Urinary bladder (tissue), 4 donors: Measurements from ENCODE around the gene TAS1R1. TPM values are rescaled to one million over a fixed set of nuclear protein-coding genes. Genes with fewer than 3 reads are reported as not detected.

Experiments used
- DNase-seq: peaks from one replicate; pipeline ENCODE4 v3.0.0-alpha.2; 2015; ENCODE audit errors: extremely low spot score
- H3K27ac ChIP-seq: one replicate; pipeline ENCODE4 v1.5.1; 2013; ENCODE audit warnings: low read depth, mild to moderate bottlenecking, moderate library complexity
- H3K36me3 ChIP-seq: one replicate; pipeline ENCODE4 v1.6.1; 2013; ENCODE audit warnings: mild to moderate bottlenecking, moderate library complexity; ENCODE audit not compliant: insufficient read depth
- H3K4me1 ChIP-seq: one replicate; pipeline ENCODE4 v1.6.1; 2013; ENCODE audit warnings: mild to moderate bottlenecking, moderate library complexity; ENCODE audit not compliant: insufficient read depth
- H3K4me3 ChIP-seq: one replicate; pipeline ENCODE4 v1.5.1; 2013; ENCODE audit warnings: low read depth, low read length
- WGBS: extraction: QIAGEN DNeasy Blood & Tissue Kit; methylation state at CpG from one replicate; pipeline ENCODE4 v1.1.7; 2013; 5-methylcytosine and 5-hydroxymethylcytosine counted together
- polyA plus RNA-seq: library from polyadenylated mRNA; stranded (reverse); fragments of 200-250 nt; gene quantifications from one replicate; pipeline ENCODE4 v1.2.3, GENCODE V29; 2013
- total RNA-seq: library from RNA; depleted of rRNA; stranded (reverse); fragments of >200 nt; gene quantifications from one replicate; pipeline ENCODE4 v1.2.3, GENCODE V29; 2014
- donor health status: healthy with polysubstance abuse.
- donor health status: healthy.

Gene TAS1R1
- total and polyA plus RNA-seq, 2 donors, result 0.06 TPM; not detected in 1

GRCh38 chr1:6570100-6570499, 15.0 kb downstream of the TAS1R1 start:
- DNase-seq, result no peak
- Histone ChIP-seq H3K4me3 (no peak overlapping the region), H3K27ac (no peak overlapping the region), H3K36me3 (no peaks in the 10 kb centered on the region), H3K4me1 (no peaks in the 10 kb centered on the region)
- 52% methylated on average over 3 of the region's 3 CpGs for WGBS

DNA sequence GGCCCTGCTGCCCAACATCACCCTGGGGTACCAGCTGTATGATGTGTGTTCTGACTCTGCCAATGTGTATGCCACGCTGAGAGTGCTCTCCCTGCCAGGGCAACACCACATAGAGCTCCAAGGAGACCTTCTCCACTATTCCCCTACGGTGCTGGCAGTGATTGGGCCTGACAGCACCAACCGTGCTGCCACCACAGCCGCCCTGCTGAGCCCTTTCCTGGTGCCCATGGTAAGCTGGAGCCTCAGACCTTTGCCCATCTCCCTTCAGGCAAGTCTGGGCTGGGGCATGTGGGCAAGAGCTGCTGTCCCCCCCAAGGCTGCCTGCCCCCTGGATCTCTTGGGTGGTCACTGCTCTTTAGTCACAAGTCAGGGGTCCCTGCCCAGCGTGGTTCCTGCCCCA, 15.9 kb downstream of the TAS1R1 start:
- DNase-seq, result no peak
- WGBS, result 74% methylated on average over 5 of the region's 5 CpGs
- no peak overlapping the region for H3K27ac ChIP-seq

GRCh38 chr1:6572653-6573383, 17.7 kb downstream of the TAS1R1 start:
- H3K27ac ChIP-seq, result no peak overlapping the region
- 76% methylated on average over 12 of the region's 12 CpGs for WGBS
- H3K4me1 ChIP-seq, result no peaks in the 10 kb centered on the region
- no peak for DNase-seq
- H3K4me3 ChIP-seq, result no peak overlapping the region
- no peaks in the 10 kb centered on the region for H3K36me3 ChIP-seq

More for the DNA sequence above, 15.9 kb downstream of the TAS1R1 start:
- Histone ChIP-seq H3K36me3 (no peaks in the 10 kb centered on the region), H3K4me1 (no peaks in the 10 kb centered on the region), H3K4me3 (no peak overlapping the region)

- 76% methylated on average over 8 of the region's 8 CpGs for WGBS
- no peak overlapping the region for H3K27ac ChIP-seq
Measured at GRCh38 chr1:6574025-6574620, 19.0 kb downstream of the TAS1R1 start.

DNA sequence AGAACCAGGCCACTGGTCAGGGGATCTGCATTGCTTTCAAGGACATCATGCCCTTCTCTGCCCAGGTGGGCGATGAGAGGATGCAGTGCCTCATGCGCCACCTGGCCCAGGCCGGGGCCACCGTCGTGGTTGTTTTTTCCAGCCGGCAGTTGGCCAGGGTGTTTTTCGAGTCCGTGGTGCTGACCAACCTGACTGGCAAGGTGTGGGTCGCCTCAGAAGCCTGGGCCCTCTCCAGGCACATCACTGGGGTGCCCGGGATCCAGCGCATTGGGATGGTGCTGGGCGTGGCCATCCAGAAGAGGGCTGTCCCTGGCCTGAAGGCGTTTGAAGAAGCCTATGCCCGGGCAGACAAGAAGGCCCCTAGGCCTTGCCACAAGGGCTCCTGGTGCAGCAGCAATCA, 19.7 kb downstream of the TAS1R1 start:
- Histone ChIP-seq H3K27ac (no peak overlapping the region), H3K4me1 (no peaks in the 10 kb centered on the region), H3K36me3 (no peaks in the 10 kb centered on the region), H3K4me3 (no peak overlapping the region)
- DNase-seq, result no peak
- WGBS, result 86% methylated on average over 14 of the region's 14 CpGs

More at GRCh38 chr1:6574025-6574620, 19.0 kb downstream of the TAS1R1 start:
- Histone ChIP-seq H3K4me3 (no peak overlapping the region), H3K36me3 (no peaks in the 10 kb centered on the region), H3K4me1 (no peaks in the 10 kb centered on the region)
- DNase-seq, result no peak

GRCh38 chr1:6577831-6578525, 22.9 kb downstream of the TAS1R1 start:
- WGBS, result 86% methylated on average over 6 of the region's 6 CpGs
- Histone ChIP-seq H3K4me3 (no peak overlapping the region), H3K27ac (no peak overlapping the region), H3K4me1 (peaks cover 2% of the 10 kb centered on the region), H3K36me3 (no peaks in the 10 kb centered on the region)
- no peak for DNase-seq

DNA sequence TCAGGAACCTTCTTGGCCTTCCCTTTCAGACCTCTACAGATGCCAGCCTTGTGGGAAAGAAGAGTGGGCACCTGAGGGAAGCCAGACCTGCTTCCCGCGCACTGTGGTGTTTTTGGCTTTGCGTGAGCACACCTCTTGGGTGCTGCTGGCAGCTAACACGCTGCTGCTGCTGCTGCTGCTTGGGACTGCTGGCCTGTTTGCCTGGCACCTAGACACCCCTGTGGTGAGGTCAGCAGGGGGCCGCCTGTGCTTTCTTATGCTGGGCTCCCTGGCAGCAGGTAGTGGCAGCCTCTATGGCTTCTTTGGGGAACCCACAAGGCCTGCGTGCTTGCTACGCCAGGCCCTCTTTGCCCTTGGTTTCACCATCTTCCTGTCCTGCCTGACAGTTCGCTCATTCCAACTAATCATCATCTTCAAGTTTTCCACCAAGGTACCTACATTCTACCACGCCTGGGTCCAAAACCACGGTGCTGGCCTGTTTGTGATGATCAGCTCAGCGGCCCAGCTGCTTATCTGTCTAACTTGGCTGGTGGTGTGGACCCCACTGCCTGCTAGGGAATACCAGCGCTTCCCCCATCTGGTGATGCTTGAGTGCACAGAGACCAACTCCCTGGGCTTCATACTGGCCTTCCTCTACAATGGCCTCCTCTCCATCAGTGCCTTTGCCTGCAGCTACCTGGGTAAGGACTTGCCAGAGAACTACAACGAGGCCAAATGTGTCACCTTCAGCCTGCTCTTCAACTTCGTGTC, 23.7 kb downstream of the TAS1R1 start:
- Histone ChIP-seq H3K4me3 (no peak overlapping the region), H3K27ac (peak overlapping the region; percentile 91), H3K4me1 (peaks cover 2% of the 10 kb centered on the region), H3K36me3 (no peaks in the 10 kb centered on the region)
- 93% methylated on average over 14 of the region's 14 CpGs for WGBS
- DNase-seq, result no peak

DNA sequence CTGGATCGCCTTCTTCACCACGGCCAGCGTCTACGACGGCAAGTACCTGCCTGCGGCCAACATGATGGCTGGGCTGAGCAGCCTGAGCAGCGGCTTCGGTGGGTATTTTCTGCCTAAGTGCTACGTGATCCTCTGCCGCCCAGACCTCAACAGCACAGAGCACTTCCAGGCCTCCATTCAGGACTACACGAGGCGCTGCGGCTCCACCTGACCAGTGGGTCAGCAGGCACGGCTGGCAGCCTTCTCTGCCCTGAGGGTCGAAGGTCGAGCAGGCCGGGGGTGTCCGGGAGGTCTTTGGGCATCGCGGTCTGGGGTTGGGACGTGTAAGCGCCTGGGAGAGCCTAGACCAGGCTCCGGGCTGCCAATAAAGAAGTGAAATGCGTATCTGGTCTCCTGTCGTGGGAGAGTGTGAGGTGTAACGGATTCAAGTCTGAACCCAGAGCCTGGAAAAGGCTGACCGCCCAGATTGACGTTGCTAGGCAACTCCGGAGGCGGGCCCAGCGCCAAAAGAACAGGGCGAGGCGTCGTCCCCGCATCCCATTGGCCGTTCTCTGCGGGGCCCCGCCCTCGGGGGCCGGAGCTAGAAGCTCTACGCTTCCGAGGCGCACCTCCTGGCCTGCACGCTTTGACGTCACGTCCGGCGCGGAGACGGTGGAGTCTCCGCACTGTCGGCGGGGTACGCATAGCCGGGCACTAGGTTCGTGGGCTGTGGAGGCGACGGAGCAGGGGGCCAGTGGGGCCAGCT, 24.4 kb downstream of the TAS1R1 start, which contains the start of gene ZBTB48:
Gene ZBTB48, plus strand, starts transcription at position 621 of the 745 bp plus-strand sequence. CDS start 616 bp downstream, outside the sequence.
- peak within 1 kb of the TSS; percentile 72 for H3K4me3 ChIP-seq
- 11% methylated on average over 58 of the region's 58 CpGs for WGBS
- peak; percentile 95 for DNase-seq

GRCh38 chr1:6580119-6580592, 25.0 kb downstream of the TAS1R1 start:
- H3K36me3 ChIP-seq, result no peaks in the 10 kb centered on the region
- H3K4me1 ChIP-seq, result peaks cover 2% of the 10 kb centered on the region
- no peak for DNase-seq
- H3K27ac ChIP-seq, result peak overlapping the region; percentile 79
- peak overlapping the region; percentile 72 for H3K4me3 ChIP-seq
- under 1% methylated on average over 29 of the region's 30 CpGs for WGBS

More for the DNA sequence above, 24.4 kb downstream of the TAS1R1 start, which contains the start of gene ZBTB48:
- H3K27ac ChIP-seq, result peak within 1 kb of the TSS; percentile 91
- peaks cover 2% of the 10 kb centered on the region for H3K4me1 ChIP-seq
- H3K36me3 ChIP-seq, result no peaks in the 10 kb centered on the region

DNA sequence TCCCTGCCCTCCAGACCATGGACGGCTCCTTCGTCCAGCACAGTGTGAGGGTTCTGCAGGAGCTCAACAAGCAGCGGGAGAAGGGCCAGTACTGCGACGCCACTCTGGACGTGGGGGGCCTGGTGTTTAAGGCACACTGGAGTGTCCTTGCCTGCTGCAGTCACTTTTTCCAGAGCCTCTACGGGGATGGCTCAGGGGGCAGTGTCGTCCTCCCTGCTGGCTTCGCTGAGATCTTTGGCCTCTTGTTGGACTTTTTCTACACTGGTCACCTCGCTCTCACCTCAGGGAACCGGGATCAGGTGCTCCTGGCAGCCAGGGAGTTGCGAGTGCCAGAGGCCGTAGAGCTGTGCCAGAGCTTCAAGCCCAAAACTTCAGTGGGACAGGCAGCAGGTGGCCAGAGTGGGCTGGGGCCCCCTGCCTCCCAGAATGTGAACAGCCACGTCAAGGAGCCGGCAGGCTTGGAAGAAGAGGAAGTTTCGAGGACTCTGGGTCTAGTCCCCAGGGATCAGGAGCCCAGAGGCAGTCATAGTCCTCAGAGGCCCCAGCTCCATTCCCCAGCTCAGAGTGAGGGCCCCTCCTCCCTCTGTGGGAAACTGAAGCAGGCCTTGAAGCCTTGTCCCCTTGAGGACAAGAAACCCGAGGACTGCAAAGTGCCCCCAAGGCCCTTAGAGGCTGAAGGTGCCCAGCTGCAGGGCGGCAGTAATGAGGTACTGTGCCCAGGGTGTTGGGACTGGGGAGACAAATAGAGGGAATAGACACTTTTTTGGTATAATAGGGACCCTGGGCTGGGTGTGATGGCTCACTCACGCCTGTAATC, 25.7 kb downstream of the TAS1R1 start:
- Histone ChIP-seq H3K4me3 (peak overlapping the region; percentile 72), H3K27ac (peak overlapping the region; percentile 79), H3K36me3 (no peaks in the 10 kb centered on the region), H3K4me1 (peaks cover 2% of the 10 kb centered on the region)
- no peak for DNase-seq
- 38% methylated on average over 19 of the region's 19 CpGs for WGBS

GRCh38 chr1:6581561-6582305, 26.6 kb downstream of the TAS1R1 start:
- no peak overlapping the region for H3K4me3 ChIP-seq
- no peak for DNase-seq
- H3K36me3 ChIP-seq, result no peaks in the 10 kb centered on the region
- peaks cover 2% of the 10 kb centered on the region for H3K4me1 ChIP-seq
- peak overlapping the region; percentile 27 for H3K27ac ChIP-seq
- WGBS, result 72% methylated on average over 10 of the region's 10 CpGs
